Endothelial cell of umbilical vein (primary cell): ENCODE results near the gene AMELX.

Experiments
- EZH2 ChIP-seq: IDR thresholded peaks from 2 replicates; pipeline ENCODE4 v1.6.1; 2012; ENCODE audit warnings: borderline replicate concordance, low read depth, mild to moderate bottlenecking, moderate library complexity, low read length, inconsistent platforms; ENCODE audit not compliant: severe bottlenecking
- FOS ChIP-seq: IDR thresholded peaks from 2 replicates; pipeline ENCODE4 v1.6.1; 2011; ENCODE audit warnings: mild to moderate bottlenecking, low read length, moderate library complexity, borderline replicate concordance; ENCODE audit not compliant: insufficient read depth
- GATA2 ChIP-seq: IDR thresholded peaks from 2 replicates; pipeline ENCODE4 v1.7.0; 2011; ENCODE audit warnings: low read depth, mild to moderate bottlenecking, moderate library complexity, mixed read lengths, low read length; ENCODE audit not compliant: insufficient read length, insufficient read depth
- MYC ChIP-seq: IDR thresholded peaks from one replicate; pipeline ENCODE4 v1.6.1; 2011; ENCODE audit warnings: mild to moderate bottlenecking, low read depth, low read length
- POLR2A ChIP-seq: IDR thresholded peaks from 2 replicates; pipeline ENCODE4 v1.6.1; 2012; ENCODE audit warnings: low read depth, mild to moderate bottlenecking, control low read depth, low read length
- POLR2AphosphoS5 ChIP-seq: IDR thresholded peaks from 2 replicates; pipeline ENCODE4 v1.6.1; 2012; ENCODE audit warnings: low read depth, mild to moderate bottlenecking, control low read depth, low read length, moderate library complexity; ENCODE audit not compliant: insufficient read depth
- TF ChIP-seq, protein P1 (sequence below), 2 donors: IDR thresholded peaks; 1 replicate in 1 of 2; 2 replicates in 1 of 2; pipeline ENCODE4 v1.5.1; 2011; ENCODE audit warnings: low read length in 2 of 2, mild to moderate bottlenecking in 2 of 2, moderate library complexity in 2 of 2, control low read depth in 1 of 2, inconsistent platforms in 1 of 2, low read depth in 1 of 2; ENCODE audit not compliant: insufficient read depth in 1 of 2; ENCODE audit errors: extremely low read depth in 1 of 2
- TF ChIP-seq, protein P2 (sequence below): IDR thresholded peaks from 2 replicates; pipeline ENCODE4 v1.6.1; 2011; ENCODE audit not compliant: insufficient read depth, insufficient read length

DNA sequence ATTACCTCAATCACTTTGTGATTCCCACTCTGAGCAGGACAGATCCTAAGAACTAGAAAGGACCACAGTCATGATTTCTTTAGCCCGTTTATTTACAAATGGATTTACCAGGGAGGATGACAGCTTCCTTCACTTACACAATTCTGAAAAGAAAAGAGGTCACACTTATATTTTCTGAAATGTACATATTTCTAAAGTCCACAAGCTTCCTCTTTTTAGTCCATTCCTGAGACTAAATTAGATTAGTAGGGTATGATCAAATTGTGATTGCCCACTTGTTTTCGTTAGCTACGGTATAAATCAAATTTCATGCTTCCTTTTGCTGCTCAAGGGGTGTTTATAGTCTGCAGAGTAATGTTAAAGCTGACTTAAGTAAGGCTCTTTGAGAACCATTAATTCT, 7.6 kb upstream of the AMELX start:
- TF ChIP-seq, protein P1, sequence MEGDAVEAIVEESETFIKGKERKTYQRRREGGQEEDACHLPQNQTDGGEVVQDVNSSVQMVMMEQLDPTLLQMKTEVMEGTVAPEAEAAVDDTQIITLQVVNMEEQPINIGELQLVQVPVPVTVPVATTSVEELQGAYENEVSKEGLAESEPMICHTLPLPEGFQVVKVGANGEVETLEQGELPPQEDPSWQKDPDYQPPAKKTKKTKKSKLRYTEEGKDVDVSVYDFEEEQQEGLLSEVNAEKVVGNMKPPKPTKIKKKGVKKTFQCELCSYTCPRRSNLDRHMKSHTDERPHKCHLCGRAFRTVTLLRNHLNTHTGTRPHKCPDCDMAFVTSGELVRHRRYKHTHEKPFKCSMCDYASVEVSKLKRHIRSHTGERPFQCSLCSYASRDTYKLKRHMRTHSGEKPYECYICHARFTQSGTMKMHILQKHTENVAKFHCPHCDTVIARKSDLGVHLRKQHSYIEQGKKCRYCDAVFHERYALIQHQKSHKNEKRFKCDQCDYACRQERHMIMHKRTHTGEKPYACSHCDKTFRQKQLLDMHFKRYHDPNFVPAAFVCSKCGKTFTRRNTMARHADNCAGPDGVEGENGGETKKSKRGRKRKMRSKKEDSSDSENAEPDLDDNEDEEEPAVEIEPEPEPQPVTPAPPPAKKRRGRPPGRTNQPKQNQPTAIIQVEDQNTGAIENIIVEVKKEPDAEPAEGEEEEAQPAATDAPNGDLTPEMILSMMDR (IDR thresholded peaks at IDR 0.05; ENCODE audit: extremely low read depth in 1 of 2, insufficient read depth in 1 of 2, low read depth in 1 of 2, low read length in 2 of 2), result no peak
- TF ChIP-seq POLR2A (no peak), POLR2AphosphoS5 (no peak), MYC (no peak), FOS (no peak), EZH2 (no peak), GATA2 (no peak)
- TF ChIP-seq, protein P2, sequence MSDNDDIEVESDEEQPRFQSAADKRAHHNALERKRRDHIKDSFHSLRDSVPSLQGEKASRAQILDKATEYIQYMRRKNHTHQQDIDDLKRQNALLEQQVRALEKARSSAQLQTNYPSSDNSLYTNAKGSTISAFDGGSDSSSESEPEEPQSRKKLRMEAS, result no peak
